T follicular helper cell (primary cell): ENCODE data around the gene MGME1.

Source experiments
- DNase-seq: peaks from one replicate; pipeline ENCODE4 v3.0.0-alpha.2; 2020; ENCODE audit warnings: low read depth

MGME1 gene

DNA sequence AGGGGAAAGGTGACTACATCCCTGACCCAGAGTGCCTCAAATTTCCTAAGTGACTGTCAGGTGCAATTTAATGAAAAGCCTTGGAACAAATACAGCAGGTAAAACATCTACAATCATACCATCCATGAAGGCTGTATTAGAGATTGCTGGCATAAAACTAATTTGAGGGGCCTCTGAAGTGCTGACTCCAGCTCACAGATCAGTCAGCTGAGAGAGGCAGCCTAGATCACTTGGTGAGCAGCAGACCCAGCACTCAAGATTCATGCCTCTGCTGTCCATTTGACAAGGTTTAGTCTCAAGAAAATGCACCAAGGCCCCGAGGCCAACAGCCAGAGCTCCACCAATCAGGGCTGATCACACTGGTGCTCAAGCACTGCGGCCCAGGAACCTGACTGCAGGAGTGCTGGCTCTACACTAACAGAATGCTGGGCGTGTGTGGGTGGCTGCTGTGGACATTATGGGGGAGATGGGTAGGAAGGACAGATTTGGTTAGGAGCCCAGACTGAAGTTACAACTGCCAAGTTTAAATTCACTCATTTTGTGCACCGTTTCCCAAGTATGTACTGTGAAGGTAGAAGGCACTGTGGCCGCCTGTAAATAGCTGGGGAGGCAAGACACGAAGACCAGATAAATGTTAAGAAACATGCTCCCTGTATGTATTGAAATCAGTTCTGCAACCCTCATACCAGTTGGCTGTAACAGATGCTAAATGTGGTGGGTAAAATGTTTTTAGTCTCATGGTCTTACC, 28.4 kb upstream of the MGME1 start:
- DNase-seq = no peak

- no peak for DNase-seq
Observed at GRCh38 chr20:17941087-17941825, 27.6 kb upstream of the MGME1 start.

DNA sequence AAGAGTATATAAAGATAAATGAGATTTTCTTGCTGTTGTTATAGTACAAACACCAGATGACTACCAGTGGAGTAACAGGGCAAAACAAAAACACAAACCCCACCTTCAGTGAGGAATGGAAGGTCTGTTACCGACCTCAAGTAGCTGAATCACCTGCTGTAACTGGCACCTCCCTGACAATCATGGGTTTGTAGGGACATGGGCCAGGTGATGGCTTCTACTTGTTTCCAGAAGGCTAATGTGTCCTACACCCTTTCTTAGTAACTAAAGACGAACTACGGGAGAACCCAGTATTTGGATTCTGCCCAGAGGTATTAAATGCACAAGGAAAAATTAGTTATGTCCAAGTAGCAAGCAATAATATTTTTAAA, 27.0 kb upstream of the MGME1 start:
- DNase-seq = no peak

DNA sequence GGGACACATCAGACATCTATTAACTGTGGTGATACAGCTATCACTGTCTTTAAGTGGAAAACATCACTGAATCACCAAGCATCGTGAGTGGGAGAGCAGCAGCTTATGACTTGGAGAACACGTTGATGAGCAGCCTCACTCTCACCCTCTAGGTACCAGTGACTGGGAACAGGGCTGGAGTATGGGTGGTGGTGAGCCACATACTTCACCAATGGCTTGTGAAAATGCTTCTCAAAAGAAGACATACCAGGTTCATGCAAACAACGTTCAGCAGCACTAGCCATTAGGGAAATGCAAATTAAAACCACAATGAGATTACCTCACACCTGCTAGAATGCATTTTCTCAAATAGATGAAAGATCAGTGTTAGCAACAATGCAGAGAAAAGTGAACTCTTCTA, 25.5 kb upstream of the MGME1 start:
- DNase-seq = no peak

DNA sequence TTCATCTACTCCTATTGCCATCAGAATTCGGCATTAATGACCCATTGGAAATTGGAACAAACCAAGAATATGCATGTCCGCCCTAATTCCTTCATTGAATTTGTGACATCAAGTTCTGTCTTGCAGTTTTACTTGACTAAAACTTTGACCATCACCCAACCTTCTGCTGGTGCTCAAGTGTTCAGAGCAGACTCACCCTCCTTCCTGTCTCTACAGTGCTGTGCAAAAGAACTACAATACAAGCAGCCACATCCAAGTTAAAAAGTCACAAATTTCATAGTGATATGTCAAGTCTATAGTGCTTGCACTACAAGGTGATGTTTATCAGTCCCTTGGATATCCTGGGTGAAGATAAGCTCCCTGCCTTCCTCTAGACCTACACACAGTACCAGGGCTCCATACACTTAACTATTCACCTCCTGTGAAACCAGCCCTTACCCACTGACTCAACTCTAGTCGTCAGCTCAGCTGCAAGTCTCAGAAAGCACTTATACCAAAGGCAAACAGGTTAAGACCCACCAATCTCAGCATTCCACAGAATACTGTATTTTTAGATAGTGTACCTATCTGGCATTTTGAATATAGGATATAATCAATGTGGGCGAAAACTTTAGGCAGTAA, 23.9 kb upstream of the MGME1 start:
- DNase-seq = no peak

DNA sequence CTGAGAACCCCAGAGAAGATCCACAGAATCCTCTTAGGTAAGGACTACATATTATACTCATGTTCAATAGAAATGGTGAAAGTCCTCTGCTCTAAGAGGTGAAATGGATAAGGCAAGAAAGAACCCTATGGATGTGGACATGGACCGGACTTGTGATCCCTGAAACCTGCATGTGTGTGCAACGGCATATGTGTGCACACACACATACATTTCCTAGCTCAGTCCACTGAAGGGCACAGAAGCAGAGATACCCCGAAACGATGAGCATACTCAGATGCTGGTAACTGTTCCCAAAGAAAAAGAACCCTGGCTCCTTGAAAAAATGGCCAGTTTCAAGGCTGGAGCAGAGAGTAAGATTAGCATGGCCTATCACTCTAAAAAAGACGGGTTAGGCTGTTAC, 22.8 kb upstream of the MGME1 start:
- no peak for DNase-seq

DNA sequence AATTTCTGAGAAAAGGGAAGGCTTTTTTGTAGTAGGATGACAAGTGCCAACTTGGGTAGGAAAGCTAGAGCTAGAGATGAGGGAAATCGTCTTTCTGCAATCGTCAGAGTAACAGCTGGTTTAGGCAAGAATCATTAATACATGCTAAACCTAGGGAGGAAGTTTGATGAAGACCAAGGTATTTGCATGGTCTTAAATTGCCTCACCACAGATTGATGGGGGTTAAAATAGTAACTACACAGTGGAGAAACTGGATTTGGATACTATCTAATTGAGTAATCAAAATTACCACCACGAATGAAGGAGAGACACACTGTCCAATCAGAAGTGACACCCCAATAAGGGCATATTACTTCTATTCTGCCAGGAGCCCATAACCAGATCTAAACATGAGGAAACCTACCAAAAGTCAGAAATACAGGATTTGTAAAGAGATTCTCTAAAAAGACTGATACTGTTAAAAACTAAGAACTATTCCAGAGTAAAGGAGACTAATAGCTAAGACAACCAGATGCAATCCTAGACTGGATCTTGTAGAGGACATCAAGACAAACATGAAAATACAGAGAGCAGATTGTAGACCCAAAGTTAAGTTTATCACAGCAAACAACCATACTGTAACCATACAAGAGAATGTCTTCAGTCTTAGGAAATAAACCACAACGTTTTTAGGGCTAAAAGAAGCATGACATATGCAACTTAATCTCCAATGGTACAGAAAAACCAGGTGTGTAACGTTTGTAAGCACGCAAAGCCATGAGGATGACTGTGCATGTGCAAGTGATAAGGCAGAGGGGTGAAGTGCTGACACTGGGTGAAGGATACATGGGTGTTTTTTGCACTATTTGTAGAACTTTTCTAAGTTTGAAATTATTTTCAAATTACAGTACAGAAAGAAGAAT, 22.0 kb upstream of the MGME1 start:
- DNase-seq = no peak

- DNase-seq = no peak
Observed at GRCh38 chr20:17947474-17947815, 21.4 kb upstream of the MGME1 start.

GRCh38 chr20:17948442-17948841, 20.4 kb upstream of the MGME1 start:
- DNase-seq = no peak

- DNase-seq = no peak
Observed at GRCh38 chr20:17949899-17950298, 18.9 kb upstream of the MGME1 start.

DNA sequence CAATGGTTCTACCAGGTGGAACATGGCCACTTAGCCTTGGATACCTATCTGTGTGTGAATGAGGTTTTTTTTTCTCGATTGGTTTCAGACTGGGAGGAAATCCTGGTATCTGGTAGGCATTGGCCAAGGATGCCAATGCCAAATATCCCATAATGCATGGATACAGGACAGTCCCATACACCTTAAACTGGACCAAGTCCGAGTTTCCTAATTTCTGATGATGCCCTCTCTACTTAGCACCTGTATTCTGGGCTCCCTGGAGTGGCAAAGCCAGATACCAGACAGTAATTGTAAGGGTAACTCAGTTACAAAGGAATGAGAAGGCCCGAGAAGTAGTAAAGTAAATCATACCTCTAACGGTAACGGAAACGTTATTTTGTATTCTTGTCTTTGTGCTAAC, 18.1 kb upstream of the MGME1 start:
- DNase-seq = no peak

DNA sequence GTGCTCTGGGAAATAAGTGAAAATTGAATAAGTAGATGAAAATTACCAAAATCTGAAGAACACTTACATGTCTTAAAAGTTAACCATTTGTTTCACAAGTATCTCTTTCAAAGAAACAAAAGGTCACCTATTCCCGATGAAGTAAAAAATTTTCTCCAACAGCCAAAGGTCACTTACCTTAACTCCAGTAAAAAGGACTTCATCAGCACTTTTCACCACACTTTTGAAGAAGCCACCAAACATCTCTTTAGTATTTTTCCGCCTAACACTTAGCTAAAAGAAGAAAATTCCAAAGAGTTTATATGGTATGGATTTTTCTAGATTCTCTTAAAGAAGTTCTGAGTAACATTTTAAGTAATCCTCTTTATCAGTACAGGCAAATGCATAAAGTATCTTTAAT, 17.5 kb upstream of the MGME1 start:
- DNase-seq = no peak

DNA sequence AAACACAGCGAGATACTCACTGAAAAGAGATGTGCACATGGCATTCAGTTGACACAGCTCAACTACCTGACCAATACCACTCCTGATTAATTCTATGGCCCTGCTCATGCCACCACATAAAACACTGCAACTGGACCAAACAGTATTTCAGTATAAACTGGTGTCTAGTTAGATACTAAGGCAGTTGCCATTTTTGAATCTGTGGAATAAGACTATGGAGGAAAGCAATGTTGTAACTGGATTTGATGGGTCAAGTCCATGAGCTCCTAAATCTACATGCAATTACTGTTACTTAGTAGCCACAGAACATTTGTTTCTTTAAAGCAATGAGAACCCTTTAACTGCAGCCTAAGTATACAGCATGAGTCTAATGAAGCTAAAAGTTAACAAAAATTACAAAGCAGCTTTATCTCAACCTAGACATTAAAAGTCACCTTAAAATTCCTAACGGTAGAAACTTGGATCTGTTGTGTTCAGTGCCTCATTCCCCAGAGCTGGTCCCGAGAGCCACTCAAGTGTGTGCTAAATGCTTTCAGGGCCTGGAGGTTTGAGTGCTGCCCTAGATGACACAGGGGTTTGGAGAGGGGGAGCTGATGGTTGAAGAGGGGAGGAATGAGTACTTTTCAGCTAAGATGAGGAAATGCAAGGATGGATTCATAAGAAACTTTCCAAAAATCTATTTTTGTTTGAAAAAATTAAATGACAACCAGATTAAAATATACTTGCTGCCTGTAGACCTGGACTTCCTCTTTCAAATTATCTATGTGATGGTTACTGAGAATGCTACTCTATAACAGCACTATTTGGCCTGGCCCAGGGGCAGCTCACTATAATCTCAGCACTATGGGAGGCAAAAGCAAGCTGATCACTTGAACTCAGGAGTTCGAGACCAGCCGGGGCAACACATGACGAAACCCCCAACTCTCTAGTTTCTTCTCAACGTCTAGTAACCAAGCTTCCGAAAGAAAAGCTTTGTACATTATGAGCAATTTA, 15.8 kb upstream of the MGME1 start:
- DNase-seq = no peak

DNA sequence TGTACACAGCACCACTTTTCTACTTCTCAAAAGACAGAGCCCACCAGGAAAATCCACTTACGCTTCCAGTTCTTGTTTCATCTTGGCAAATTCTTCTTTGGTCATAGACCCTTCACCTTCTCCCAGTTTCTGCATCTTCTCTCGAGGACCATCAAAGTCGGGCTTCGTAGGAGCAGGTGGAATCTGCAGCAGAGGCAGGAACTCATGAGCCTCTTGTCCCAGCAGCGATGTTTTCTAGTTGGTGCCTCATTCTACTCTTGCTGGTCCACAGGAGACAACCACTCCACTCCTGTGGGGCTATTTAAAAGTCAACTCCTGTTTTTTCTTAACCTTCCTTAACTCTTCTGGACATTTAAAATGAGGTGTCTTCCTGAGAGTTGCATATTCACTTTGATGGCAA, 14.9 kb upstream of the MGME1 start:
- DNase-seq = no peak

DNA sequence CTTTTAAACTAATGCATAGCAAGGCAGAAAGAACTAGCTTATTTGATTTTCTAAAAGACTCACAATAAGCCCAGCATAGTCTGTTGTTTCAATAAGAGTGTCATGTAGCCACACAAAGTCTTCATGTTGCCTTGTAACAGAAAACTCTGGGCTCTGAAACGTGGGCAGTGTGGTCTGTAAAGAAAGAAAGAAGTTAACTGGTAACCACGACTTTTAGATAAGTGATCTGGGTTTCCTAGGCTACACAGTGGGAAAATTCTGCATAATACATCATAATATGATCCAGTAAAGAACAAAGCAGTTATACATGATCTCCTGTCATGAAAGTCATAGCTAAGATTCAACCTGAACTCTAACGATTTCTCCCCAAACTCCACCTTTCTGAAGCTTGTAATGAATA, 13.5 kb upstream of the MGME1 start:
- no peak for DNase-seq

- no peak for DNase-seq
Observed at GRCh38 chr20:17956099-17956685, 12.6 kb upstream of the MGME1 start.

DNA sequence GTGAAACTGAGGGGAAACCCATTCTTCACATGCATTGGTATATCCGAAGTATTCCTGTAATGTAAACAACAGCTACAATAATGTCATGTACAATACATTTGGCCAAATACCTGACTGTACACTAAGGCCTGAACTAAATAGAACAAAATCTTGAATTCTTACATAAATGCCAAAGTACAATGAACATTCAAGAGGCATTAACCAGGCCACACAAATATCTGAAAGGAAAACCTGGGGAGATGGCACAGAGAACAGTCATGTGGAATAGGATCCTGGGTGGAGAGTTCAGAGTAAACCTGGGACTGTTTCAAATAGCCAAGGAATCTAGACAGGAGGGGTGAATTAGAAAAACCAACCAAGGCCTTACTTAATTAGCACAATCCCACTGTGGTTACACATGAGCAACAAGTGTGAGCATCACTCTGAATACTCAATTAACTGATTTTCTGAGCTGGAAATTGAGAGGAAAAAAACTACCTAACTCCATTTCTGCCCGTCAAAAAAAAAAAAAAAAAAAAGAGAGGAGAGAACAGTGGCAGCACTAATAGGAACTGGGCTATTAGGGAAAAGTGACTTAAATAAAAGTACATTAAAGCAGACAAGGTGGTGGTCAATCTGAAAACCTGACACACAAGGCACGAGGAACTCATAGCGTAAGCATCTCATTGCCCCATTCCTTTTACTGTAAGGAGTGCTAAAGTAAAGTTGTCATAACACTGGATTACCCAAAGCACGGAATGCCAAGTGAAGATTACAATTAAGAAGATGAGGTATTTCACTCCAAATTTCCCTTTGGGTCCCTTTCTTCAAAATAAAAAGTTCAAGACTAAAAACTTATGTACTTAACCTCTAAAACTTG, 11.1 kb upstream of the MGME1 start:
- DNase-seq = no peak

DNA sequence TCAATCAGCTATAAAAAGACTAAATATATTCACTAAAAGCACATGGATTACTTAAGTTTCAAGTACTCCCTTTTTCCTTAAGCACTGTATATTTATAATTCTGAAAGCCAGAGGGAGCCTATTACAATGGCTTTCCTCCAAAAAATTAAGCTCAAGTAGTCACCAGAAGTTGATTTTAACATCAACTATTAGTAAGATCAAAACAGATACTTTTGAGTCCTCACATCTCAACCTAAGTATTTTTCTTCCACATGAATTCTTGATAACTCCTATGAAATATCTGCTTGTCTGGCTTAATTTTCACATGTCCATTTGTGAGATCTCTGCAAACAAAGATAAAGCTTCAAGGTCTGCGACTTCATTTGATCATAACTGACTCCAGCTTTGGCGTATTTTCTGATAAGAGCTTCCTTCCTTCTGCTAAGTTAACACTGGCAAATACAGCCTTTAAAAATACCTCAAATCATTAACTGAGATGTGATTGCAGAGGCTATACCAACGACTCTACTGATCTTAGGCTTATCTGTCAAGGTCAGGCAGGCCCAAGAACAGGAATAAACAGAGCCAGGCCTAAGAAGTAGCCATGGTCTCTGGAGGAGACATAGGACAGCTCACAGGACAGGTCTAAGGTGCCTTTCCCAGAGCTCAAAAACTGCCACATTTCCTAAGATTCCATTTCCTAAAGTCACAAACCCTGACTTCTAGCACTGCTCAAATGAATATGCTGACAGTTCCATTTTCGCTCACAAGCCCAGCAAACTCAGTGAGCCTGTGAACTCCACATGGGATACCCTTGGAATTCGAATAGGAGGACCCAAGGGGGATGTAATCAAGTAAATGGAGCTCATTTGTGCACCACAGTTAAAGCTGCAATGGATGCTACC, 10.2 kb upstream of the MGME1 start:
- DNase-seq = no peak

- DNase-seq = no peak
Observed at GRCh38 chr20:17959257-17959627, 9.6 kb upstream of the MGME1 start.
